Uterus (tissue), 2 donors: Measurements from ENCODE around the gene SPRR2B.
"Not testable (repeated sequence)": the region's sequence is repeated elsewhere in the genome, so short reads cannot be mapped to it uniquely, and the experiment has no call there.

Experiments
- POLR2A ChIP-seq, 2 donors: fragments of 450-650 bp; IDR thresholded peaks; one replicate each; pipeline ENCODE4 v1.6.1; 2016; ENCODE audit warnings: antibody characterized with exemption in 2 of 2, mild to moderate bottlenecking in 1 of 2, moderate library complexity in 1 of 2
- TF ChIP-seq, protein P1 (sequence below), 4 experiments: fragments of 200-600 bp in 2 of 4; fragments of 450-650 bp in 2 of 4; sonication (generic) in 2 of 4; IDR thresholded peaks; one replicate each; pipeline ENCODE4 v1.5.1; 2016 to 2019; ENCODE audit warnings: antibody characterized with exemption in 4 of 4, mild to moderate bottlenecking in 2 of 4, moderate library complexity in 1 of 4

DNA sequence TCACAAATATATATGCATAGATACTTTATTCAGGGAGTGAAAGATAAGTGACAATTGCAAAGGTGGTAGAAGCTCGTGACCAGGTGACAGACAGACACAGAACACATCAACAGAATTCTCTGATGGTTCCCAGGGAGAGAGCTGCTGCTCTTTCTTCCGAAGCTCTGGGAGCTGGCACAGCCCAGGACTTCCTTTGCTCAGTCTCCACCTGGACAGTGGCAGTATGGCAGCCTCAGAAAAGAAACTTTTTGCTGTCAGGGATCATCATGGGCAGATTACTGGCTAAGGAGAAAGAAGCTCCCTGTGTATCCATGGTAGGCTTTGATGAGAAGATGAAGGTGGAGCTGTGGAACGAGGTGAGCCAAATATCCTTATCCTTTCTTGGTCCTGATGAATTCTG, 15.3 kb downstream of the SPRR2B start:
- TF ChIP-seq, protein P1, sequence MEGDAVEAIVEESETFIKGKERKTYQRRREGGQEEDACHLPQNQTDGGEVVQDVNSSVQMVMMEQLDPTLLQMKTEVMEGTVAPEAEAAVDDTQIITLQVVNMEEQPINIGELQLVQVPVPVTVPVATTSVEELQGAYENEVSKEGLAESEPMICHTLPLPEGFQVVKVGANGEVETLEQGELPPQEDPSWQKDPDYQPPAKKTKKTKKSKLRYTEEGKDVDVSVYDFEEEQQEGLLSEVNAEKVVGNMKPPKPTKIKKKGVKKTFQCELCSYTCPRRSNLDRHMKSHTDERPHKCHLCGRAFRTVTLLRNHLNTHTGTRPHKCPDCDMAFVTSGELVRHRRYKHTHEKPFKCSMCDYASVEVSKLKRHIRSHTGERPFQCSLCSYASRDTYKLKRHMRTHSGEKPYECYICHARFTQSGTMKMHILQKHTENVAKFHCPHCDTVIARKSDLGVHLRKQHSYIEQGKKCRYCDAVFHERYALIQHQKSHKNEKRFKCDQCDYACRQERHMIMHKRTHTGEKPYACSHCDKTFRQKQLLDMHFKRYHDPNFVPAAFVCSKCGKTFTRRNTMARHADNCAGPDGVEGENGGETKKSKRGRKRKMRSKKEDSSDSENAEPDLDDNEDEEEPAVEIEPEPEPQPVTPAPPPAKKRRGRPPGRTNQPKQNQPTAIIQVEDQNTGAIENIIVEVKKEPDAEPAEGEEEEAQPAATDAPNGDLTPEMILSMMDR (IDR thresholded peaks at IDR 0.05): not testable (repeated sequence)
- TF ChIP-seq POLR2A (IDR thresholded peaks at IDR 0.05): not testable (repeated sequence)
